H4 (cell line): Measurements from ENCODE around the gene TMEM98. TPM values are rescaled to one million over a fixed set of nuclear protein-coding genes. Genes with fewer than 3 reads are reported as not detected.
"Not testable (repeated sequence)": the region's sequence is repeated elsewhere in the genome, so short reads cannot be mapped to it uniquely, and the experiment has no call there.

Source experiments
- DNase-seq: peaks from one replicate; pipeline ENCODE4 v3.0.0-alpha.2; 2015; ENCODE audit warnings: low spot score
- total RNA-seq: library from RNA; depleted of rRNA; stranded (reverse); fragments of >200 nt; shearing (Covaris generic); gene quantifications from 2 replicates; pipeline ENCODE4 v1.2.3, GENCODE V29; 2014; rRNA removed

The TMEM98 gene
- total RNA-seq, 1 experiment from 2014 or later, result 40.1 TPM

GRCh38 chr17:32980230-32980629, 52.3 kb downstream of the TMEM98 start:
- DNase-seq, result no peak

GRCh38 chr17:32981611-32982010, 53.7 kb downstream of the TMEM98 start:
- not testable (repeated sequence) for DNase-seq

DNA sequence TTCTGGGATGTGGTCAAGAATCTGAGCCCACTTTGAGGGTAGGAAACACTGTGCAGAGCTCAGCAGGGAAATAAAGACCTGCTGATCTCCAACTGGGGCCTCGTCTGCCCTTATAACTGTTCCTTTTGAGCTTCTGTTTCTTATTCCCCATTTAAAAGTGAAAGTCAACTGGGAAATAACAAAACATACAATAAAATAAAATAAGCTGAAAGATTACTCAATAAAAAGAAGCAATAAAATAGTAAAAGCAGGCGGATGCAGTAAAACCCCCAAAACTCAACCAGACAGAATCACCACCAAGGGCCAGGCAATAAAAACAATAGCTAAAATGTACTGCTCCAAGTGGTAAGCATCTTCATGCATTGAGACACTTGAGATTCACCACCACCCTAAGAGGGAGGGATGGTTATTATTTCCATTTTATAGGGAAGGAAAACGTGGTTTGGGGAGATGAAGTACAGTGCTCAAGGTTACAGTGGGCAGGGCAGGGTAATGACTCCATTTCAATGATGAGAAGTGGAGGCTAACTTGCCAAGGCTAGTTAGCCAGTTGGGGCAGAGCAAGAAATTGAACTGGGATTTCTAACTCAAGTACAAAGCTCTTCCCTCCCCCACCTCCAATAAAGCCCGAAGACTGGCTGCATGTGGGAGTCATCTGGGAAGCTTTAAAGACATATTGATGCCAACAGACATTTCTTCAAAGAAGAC, 57.2 kb downstream of the TMEM98 start:
- DNase-seq, result no peak

DNA sequence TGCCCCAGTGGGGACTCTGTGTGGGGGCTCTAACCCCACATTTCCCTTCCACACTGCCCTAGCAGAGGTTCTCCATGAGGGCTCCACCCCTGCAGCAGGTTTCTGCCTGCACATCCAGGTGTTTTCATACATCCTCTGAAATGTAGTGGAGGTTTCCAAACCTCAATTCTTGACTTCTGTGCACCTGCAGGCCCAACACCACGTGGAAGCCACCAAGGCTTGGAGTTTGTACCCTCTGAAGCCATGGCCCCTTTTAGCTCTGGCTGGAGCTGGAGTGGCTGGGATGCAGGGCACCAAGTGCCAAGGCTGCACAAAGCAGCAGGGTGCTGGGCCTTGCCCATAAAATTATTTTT, 59.5 kb downstream of the TMEM98 start:
- not testable (repeated sequence) for DNase-seq

GRCh38 chr17:32987868-32988267, 59.9 kb downstream of the TMEM98 start:
- not testable (repeated sequence) for DNase-seq

- no peak for DNase-seq
Measured at GRCh38 chr17:32988481-32989101, 60.6 kb downstream of the TMEM98 start.

DNA sequence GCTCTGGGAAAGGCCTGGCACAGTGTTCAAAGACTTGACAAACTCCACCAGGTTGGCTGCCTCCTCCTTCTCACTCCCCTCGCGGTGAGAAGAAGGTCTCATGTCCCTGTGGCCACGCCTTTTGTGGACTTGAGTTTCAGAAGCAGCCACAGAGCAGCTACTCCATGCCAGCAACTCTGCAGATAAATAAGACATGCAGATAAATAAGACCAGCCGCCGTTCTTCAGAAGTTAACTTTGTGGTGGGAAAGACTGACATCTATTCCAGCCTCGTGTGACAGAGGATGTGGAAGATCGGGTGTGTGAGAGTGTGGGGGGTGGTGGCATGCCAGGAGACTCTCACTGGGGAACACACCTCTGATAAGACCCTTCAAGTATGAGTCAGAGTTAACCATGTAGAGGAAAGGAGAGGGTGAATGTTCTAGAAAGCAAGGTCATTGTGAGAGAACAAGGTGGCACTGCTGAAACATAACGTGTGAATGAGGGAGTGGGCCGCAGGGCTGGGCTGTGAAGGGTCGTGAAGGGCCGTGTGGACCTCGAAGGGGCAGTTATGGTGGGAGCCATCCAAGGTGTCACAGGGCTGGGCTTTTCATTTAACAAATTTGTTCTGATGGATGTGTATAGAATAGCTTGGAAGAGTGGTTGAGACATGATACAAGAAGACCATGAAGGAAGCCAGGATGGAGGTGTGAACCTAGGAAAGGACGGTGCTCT, 64.5 kb downstream of the TMEM98 start:
- no peak for DNase-seq

DNA sequence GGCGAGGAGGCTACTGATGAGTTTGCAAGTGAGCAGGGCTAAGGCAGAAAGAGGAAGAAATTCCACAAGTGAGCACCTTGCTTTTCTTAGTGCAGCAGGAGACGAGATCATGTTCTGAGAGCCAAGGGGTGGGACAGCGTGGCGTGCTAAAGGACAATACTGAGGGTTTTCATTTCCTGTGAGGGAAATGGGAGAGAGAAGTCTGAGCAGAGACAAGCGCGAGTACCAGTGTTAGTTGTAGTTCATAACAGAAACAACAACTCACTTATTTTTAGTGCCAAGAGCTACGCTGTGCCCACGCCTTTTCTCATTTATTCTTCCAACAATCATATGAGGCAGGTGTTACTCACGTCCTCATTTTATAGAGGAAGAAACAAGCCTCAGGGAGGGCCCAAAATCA, 66.0 kb downstream of the TMEM98 start:
- no peak for DNase-seq

Other genes with a start within 250 kb of the TMEM98 start
- 7.6 and 12.6 TPM in 2 replicates for gene MYO1D, start 51.0 kb upstream of the TMEM98 start, total RNA-seq
- gene SPACA3, start 63.7 kb downstream of the TMEM98 start, total RNA-seq, result not detected in 2 replicates